ENCODE results near the gene MLH1. TPM values are rescaled to one million over a fixed set of nuclear protein-coding genes. Genes with fewer than 3 reads are reported as not detected.

MLH1 gene
- polyA plus RNA-seq, 1 experiment: 38.2 TPM

- Histone ChIP-seq H3K27me3 (ENCODE audit: control insufficient read depth, insufficient read depth, low read length) (no peaks in the 10 kb centered on the region), H3K4me3 (ENCODE audit: low read depth, low read length) (no peak overlapping the region), H3K27ac (ENCODE audit: low read depth, low read length) (no peak overlapping the region), H3K9me3 (ENCODE audit: control insufficient read depth, insufficient read depth, low read length) (no peaks in the 10 kb centered on the region)
- ChIA-PET POLR2A (interaction anchor here (0.6 kb wide), 1 partner anchor 36 kb away, joined by 11 read pairs; no protein-coding TSS in a partner anchor), CTCF (no interaction called here)
- no peak for TF ChIP-seq CTCF (IDR thresholded peaks at IDR 0.05; ENCODE audit: low read depth, low read length)
- no peak for DNase-seq (ENCODE audit: low read depth, low spot score)
These were observed 71.4 kb downstream of the MLH1 start for GRCh38 chr3:37064747-37065146.

- ChIA-PET POLR2A (no interaction called here), CTCF (interaction anchor here (1.8 kb wide), 1 partner anchor 146 kb away, joined by 5 read pairs; no protein-coding TSS in a partner anchor)
- Histone ChIP-seq H3K27me3 (ENCODE audit: control insufficient read depth, insufficient read depth, low read length) (no peaks in the 10 kb centered on the region), H3K9me3 (ENCODE audit: control insufficient read depth, insufficient read depth, low read length) (no peaks in the 10 kb centered on the region), H3K4me3 (ENCODE audit: low read depth, low read length) (no peak overlapping the region), H3K27ac (ENCODE audit: low read depth, low read length) (no peak overlapping the region)
- no peak for DNase-seq (ENCODE audit: low read depth, low spot score)
- TF ChIP-seq CTCF (IDR thresholded peaks at IDR 0.05; ENCODE audit: low read depth, low read length): no peak
These were observed 74.3 kb downstream of the MLH1 start for GRCh38 chr3:37067577-37067976.

GRCh38 chr3:37068031-37068430, 74.7 kb downstream of the MLH1 start:
- Histone ChIP-seq H3K27ac (ENCODE audit: low read depth, low read length) (no peak overlapping the region), H3K27me3 (ENCODE audit: control insufficient read depth, insufficient read depth, low read length) (no peaks in the 10 kb centered on the region), H3K9me3 (ENCODE audit: control insufficient read depth, insufficient read depth, low read length) (no peaks in the 10 kb centered on the region), H3K4me3 (ENCODE audit: low read depth, low read length) (no peak overlapping the region)
- POLR2A ChIA-PET: no interaction called here
- CTCF ChIA-PET: interaction anchor here (0.6 kb wide), 1 partner anchor 39 kb away, joined by 5 read pairs; no protein-coding TSS in a partner anchor
- TF ChIP-seq CTCF (IDR thresholded peaks at IDR 0.05; ENCODE audit: low read depth, low read length): no peak
- no peak for DNase-seq (ENCODE audit: low read depth, low spot score)

DNA sequence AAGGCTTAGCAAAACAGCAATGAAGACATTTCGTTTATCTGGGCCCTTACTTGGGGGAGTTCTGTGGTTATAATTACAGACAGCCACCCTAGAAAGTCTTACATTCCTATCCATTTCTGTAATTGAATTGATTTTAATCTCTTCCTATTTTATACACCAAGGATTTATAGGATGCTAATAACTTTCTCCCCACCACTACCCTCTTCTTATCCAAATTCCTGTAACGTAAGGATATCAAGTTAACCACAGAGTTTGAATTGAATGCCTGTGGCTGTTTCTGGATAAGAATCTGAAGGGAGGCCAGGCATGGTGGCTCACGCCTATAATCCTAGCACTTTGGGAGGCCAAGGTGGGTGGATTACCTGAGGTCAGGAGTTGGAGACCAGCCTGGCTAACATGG, 78.6 kb downstream of the MLH1 start:
- H3K4me3 ChIP-seq (ENCODE audit: low read depth, low read length): no peak overlapping the region
- ChIA-PET CTCF (no interaction called here), POLR2A (no interaction called here)
- H3K27ac ChIP-seq (ENCODE audit: low read depth, low read length): no peak overlapping the region
- no peaks in the 10 kb centered on the region for H3K27me3 ChIP-seq (ENCODE audit: control insufficient read depth, insufficient read depth, low read length)
- H3K9me3 ChIP-seq (ENCODE audit: control insufficient read depth, insufficient read depth, low read length): no peaks in the 10 kb centered on the region
- TF ChIP-seq CTCF (IDR thresholded peaks at IDR 0.05; ENCODE audit: low read depth, low read length): no peak
- DNase-seq (ENCODE audit: low read depth, low spot score): no peak

DNA sequence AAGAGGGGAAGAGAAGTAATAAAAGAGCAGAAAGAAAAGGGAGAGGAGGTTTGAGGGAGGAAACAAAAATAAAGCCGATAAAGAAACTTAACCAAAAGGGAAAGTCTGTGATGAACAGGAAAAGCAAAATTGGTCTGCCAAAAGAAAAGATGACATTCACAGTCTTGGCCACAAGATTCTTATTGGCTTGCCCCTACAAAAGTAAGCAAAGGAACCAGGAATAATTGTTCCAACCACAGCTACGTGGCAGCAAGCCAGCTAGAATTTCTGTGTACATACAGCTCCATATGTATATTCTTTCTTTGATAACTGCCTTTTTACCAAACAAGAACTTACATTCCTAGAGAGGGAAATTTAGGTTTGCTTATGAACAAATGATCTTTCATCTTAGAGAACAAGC, 79.6 kb downstream of the MLH1 start:
- TF ChIP-seq CTCF (IDR thresholded peaks at IDR 0.05; ENCODE audit: low read depth, low read length): no peak
- Histone ChIP-seq H3K4me3 (ENCODE audit: low read depth, low read length) (peak overlapping the region; percentile 43), H3K9me3 (ENCODE audit: control insufficient read depth, insufficient read depth, low read length) (no peaks in the 10 kb centered on the region), H3K27ac (ENCODE audit: low read depth, low read length) (peak overlapping the region; percentile 47), H3K27me3 (ENCODE audit: control insufficient read depth, insufficient read depth, low read length) (no peaks in the 10 kb centered on the region)
- peak; percentile 83 for DNase-seq (ENCODE audit: low read depth, low spot score)
- ChIA-PET POLR2A (interaction anchor here (0.8 kb wide), 1 partner anchor 102 kb away, joined by 3 read pairs; no protein-coding TSS in a partner anchor), CTCF (interaction anchor here (0.8 kb wide), 1 partner anchor 9 kb away, joined by 4 read pairs; no protein-coding TSS in a partner anchor)

Measured in AG04450 (cell line).